Activated T-cell treated with anti-CD3 and anti-CD28 coated beads, Interleukin-2, amount 50 U/mL, for 48 hours (primary cell): ENCODE results near the gene SLC22A7.

Experiments
- DNase-seq, 2 experiments: peaks; one replicate each; pipeline ENCODE4 v3.0.0-alpha.2; 2020

Gene SLC22A7

GRCh38 chr6:43297644-43298564 is at the start of gene SLC22A7:
TSS of gene SLC22A7 (plus strand) at chr6:43298260. CDS start at chr6:43298359, 99 bp downstream.
- no peak for DNase-seq

- no peak for DNase-seq
Observed at GRCh38 chr6:43248791-43249190, 49.3 kb upstream of the SLC22A7 start.

GRCh38 chr6:43250992-43251373 is 47.1 kb upstream of the SLC22A7 start:
- DNase-seq, result no peak

GRCh38 chr6:43253401-43253800 is 44.7 kb upstream of the SLC22A7 start:
- no peak for DNase-seq

- peak in 1 of 2 experiments; percentile 37 for DNase-seq
Observed at GRCh38 chr6:43254138-43254817, 43.8 kb upstream of the SLC22A7 start.

- DNase-seq, result no peak
Observed at GRCh38 chr6:43254846-43255245, 43.2 kb upstream of the SLC22A7 start.

GRCh38 chr6:43255408-43256054 is 42.5 kb upstream of the SLC22A7 start:
- DNase-seq, result no peak

GRCh38 chr6:43256670-43257366 is 41.2 kb upstream of the SLC22A7 start:
- no peak for DNase-seq

GRCh38 chr6:43257367-43258145 is 40.5 kb upstream of the SLC22A7 start:
- no peak for DNase-seq

GRCh38 chr6:43258180-43258579 is 39.9 kb upstream of the SLC22A7 start:
- DNase-seq, result no peak

GRCh38 chr6:43258807-43259686 is 39.0 kb upstream of the SLC22A7 start:
- no peak for DNase-seq

- DNase-seq, result no peak
Observed at GRCh38 chr6:43260791-43261190, 37.3 kb upstream of the SLC22A7 start.

GRCh38 chr6:43261198-43261597 is 36.9 kb upstream of the SLC22A7 start:
- no peak for DNase-seq

GRCh38 chr6:43262000-43262779 is 35.9 kb upstream of the SLC22A7 start:
- no peak for DNase-seq

GRCh38 chr6:43262780-43263313 is 35.2 kb upstream of the SLC22A7 start:
- DNase-seq, result no peak

- peak; percentile 83 to 84 for DNase-seq
Observed at GRCh38 chr6:43263314-43264178, 34.5 kb upstream of the SLC22A7 start.

- no peak for DNase-seq
Observed at GRCh38 chr6:43264599-43265145, 33.4 kb upstream of the SLC22A7 start.

- no peak for DNase-seq
Observed at GRCh38 chr6:43265564-43265963, 32.5 kb upstream of the SLC22A7 start.
